H1 (cell line): ENCODE results near the gene MED12L. TPM values are rescaled to one million over a fixed set of nuclear protein-coding genes. Genes with fewer than 3 reads are reported as not detected.

ENCODE experiments used
- RAD21 ChIP-seq, 2 experiments: IDR thresholded peaks in 1 of 2; conservative IDR thresholded peaks in 1 of 2; 2 replicates each; pipeline ENCODE4 v1.6.1; 2011; ENCODE audit warnings: low read depth in 2 of 2, low read length in 2 of 2, improper control_type of control experiment in 1 of 2, inconsistent platforms in 1 of 2, mild to moderate bottlenecking in 1 of 2, moderate library complexity in 1 of 2
- polyA plus RNA-seq, 7 experiments: library from polyadenylated mRNA; depleted of rRNA in 3 of 7; stranded (reverse) in 5 of 7; unstranded in 2 of 7; fragments of >200 nt in 5 of 7; fragments of 200-250 nt in 2 of 7; gene quantifications; 1 replicate in 5 of 7; 2 replicates in 1 of 7; 4 replicates in 1 of 7; pipeline versions ENCODE4 v1.2.1 to v1.2.3, GENCODE V29; 2011 to 2013; ENCODE audit warnings: missing spikeins in 2 of 7, mixed read lengths in 2 of 7
- total RNA-seq: library from RNA; stranded (reverse); fragmentation: NEBNext Ultra II Directional; extraction: Animal tissue kit (Norgen Biotek cat#: 25700); gene quantifications from 2 replicates; pipeline ENCODE4 v1.2.1, GENCODE V29; 2021
- TF ChIP-seq, protein P1 (sequence below): IDR thresholded peaks from 2 replicates; pipeline ENCODE4 v1.6.1; 2011; ENCODE audit warnings: low read depth, mild to moderate bottlenecking, low read length; ENCODE audit not compliant: insufficient read depth

The MED12L gene
- total and polyA plus RNA-seq, 2 of the 8 experiments (the other 6 are each of a cell fraction or from before 2014, with no cell fraction given), result 3.6 to 26.2 TPM

DNA sequence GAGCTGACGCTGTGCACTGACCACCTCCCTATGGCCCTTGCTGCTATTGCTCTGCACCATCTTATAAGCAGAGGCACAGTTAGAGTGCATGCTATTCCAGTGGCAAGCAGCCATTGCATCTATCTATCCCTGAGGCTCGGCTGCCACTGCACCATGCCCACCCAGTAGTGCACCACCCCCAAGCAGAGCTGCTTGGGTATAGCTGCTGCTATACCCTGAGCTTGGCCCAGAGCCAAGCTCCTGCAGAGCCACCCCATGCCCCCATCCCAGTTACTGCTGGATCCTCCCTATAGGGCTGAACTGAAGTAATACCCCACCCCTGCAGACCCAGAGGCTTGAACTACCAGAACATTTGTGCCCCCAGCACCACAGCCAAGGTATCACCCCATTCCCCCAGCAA lies 395.0 kb downstream of the MED12L start (continued):
- TF ChIP-seq RAD21 (IDR thresholded peaks at IDR 0.05 in 1 of 2, conservative IDR thresholded peaks at IDR 0.05 in 1 of 2; ENCODE audit: low read depth in 2 of 2, low read length in 2 of 2), result no peak
- TF ChIP-seq, protein P1, sequence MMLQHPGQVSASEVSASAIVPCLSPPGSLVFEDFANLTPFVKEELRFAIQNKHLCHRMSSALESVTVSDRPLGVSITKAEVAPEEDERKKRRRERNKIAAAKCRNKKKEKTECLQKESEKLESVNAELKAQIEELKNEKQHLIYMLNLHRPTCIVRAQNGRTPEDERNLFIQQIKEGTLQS, result no peak
